Measurements from ENCODE around the gene NDC80. TPM values are rescaled to one million over a fixed set of nuclear protein-coding genes. Genes with fewer than 3 reads are reported as not detected.

NDC80 gene
- total RNA-seq, 1 donor from 2014 or later = 7.9 TPM

DNA sequence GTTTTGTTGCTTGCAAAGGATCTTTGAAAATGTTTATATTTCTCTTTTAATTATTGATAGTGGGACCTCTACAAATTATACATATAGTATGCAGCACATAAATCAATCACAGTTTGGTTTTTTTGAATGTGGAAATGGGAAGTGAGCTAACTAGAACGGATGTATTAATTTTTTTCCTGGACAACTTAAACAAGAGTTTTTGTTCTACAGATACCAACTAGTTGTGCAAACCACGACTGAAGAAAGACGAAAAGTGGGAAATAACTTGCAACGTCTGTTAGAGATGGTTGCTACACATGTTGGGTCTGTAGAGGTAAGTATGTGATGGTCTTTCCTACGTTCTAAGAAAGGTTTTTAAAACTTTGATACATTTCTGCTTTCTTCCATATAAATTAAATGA is 39.2 kb downstream of the NDC80 start:
- no peak for DNase-seq (ENCODE audit: extremely low spot score, unreplicated experiment)
- TF ChIP-seq, protein P1, sequence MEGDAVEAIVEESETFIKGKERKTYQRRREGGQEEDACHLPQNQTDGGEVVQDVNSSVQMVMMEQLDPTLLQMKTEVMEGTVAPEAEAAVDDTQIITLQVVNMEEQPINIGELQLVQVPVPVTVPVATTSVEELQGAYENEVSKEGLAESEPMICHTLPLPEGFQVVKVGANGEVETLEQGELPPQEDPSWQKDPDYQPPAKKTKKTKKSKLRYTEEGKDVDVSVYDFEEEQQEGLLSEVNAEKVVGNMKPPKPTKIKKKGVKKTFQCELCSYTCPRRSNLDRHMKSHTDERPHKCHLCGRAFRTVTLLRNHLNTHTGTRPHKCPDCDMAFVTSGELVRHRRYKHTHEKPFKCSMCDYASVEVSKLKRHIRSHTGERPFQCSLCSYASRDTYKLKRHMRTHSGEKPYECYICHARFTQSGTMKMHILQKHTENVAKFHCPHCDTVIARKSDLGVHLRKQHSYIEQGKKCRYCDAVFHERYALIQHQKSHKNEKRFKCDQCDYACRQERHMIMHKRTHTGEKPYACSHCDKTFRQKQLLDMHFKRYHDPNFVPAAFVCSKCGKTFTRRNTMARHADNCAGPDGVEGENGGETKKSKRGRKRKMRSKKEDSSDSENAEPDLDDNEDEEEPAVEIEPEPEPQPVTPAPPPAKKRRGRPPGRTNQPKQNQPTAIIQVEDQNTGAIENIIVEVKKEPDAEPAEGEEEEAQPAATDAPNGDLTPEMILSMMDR (IDR thresholded peaks at IDR 0.05) = no peak
- no peaks in the 10 kb centered on the region for H3K27me3 Mint-ChIP-seq (ENCODE audit: unreplicated experiment)
- peaks cover 3% of the 10 kb centered on the region for H3K9me3 Mint-ChIP-seq (ENCODE audit: unreplicated experiment)
- H3K27ac Mint-ChIP-seq (ENCODE audit: unreplicated experiment) = no peak overlapping the region
- peaks cover 19% of the 10 kb centered on the region for H3K36me3 Mint-ChIP-seq (ENCODE audit: unreplicated experiment)
- H3K4me3 Mint-ChIP-seq (ENCODE audit: unreplicated experiment) = no peak overlapping the region
- H3K4me1 Mint-ChIP-seq (ENCODE audit: unreplicated experiment) = peaks cover 15% of the 10 kb centered on the region

DNA sequence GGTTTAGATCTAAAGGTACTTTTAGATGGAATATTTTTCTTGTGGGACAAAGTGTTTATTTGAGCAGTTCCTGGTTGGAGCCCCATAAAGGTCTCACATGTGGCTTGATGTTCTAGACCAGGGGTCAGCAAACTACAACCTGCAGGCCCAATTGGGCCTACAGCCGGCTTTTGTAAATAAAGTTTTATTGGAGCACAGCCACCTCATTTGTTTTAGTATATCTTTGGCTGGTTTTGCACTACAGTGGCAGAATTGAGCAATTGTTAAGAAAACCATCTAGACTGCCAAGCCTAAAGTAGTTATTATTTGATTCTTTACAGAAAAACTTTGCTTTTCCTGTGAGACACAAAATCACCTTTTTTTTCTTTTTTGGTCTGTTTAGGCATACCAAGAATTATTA is 41.6 kb downstream of the NDC80 start:
- no peak for DNase-seq (ENCODE audit: extremely low spot score, unreplicated experiment)
- Mint-ChIP-seq H3K27me3 (ENCODE audit: unreplicated experiment) (no peaks in the 10 kb centered on the region), H3K9me3 (ENCODE audit: unreplicated experiment) (peaks cover 3% of the 10 kb centered on the region), H3K4me1 (ENCODE audit: unreplicated experiment) (peaks cover 6% of the 10 kb centered on the region), H3K4me3 (ENCODE audit: unreplicated experiment) (no peak overlapping the region), H3K27ac (ENCODE audit: unreplicated experiment) (no peak overlapping the region), H3K36me3 (ENCODE audit: unreplicated experiment) (peaks cover 22% of the 10 kb centered on the region)
- TF ChIP-seq, protein P1 (IDR thresholded peaks at IDR 0.05) = no peak

DNA sequence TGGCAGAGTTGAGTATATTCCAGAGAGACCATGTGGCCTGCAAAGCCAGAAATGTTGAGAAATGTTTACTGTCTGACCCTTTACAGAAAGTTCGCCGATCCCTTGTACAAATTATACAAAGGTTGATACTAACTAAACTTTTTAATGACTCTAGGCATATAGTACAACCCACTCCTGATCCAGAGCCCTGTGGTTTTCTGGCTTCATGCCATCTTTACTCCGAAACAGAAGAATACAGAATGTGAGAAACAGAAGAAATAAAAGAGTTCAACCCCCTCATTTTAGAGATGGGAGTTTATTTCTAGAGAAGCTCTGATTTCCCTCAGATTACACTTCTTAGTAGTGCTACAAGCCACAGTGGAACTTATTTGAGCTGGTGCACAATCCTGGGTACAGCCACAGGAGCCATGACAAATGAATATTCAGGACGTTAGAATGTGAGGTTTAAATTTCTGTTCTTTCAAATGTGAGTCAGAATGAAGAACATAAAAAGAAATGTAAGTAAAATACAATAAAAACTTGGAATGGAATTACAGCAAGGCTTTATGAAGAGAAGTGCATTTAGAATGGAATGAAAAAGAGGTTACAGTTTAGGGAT is 46.1 kb downstream of the NDC80 start:
- no peaks in the 10 kb centered on the region for H3K27me3 Mint-ChIP-seq (ENCODE audit: unreplicated experiment)
- peaks cover 16% of the 10 kb centered on the region for H3K36me3 Mint-ChIP-seq (ENCODE audit: unreplicated experiment)
- H3K9me3 Mint-ChIP-seq (ENCODE audit: unreplicated experiment) = peaks cover 3% of the 10 kb centered on the region
- DNase-seq (ENCODE audit: extremely low spot score, unreplicated experiment) = no peak
- H3K4me1 Mint-ChIP-seq (ENCODE audit: unreplicated experiment) = peaks cover 6% of the 10 kb centered on the region
- H3K4me3 Mint-ChIP-seq (ENCODE audit: unreplicated experiment) = no peak overlapping the region
- H3K27ac Mint-ChIP-seq (ENCODE audit: unreplicated experiment) = no peak overlapping the region
- TF ChIP-seq, protein P1 (IDR thresholded peaks at IDR 0.05) = no peak

DNA sequence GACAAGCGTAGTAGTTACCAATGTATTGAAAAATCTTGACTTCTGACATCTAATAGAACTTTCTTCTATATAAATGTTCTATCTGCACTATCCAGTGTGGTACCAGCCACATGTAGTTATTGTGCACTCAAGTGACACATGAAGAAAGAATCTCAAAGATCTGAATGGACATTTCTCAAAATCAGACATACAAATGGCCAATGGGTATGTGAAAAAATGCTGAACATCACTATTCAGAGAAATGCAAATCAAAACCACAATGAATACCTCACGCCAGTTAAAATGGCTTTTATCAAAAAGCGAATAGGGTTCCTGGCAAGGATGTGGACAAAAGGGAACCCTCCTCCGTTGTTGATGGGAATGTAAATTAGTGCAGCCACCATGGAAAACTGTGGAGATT is 46.7 kb downstream of the NDC80 start:
- Mint-ChIP-seq H3K27me3 (ENCODE audit: unreplicated experiment) (no peaks in the 10 kb centered on the region), H3K9me3 (ENCODE audit: unreplicated experiment) (peaks cover 3% of the 10 kb centered on the region), H3K27ac (ENCODE audit: unreplicated experiment) (no peak overlapping the region), H3K36me3 (ENCODE audit: unreplicated experiment) (peaks cover 13% of the 10 kb centered on the region), H3K4me3 (ENCODE audit: unreplicated experiment) (no peak overlapping the region), H3K4me1 (ENCODE audit: unreplicated experiment) (peaks cover 6% of the 10 kb centered on the region)
- TF ChIP-seq, protein P1 (IDR thresholded peaks at IDR 0.05) = no peak
- DNase-seq (ENCODE audit: extremely low spot score, unreplicated experiment) = no peak

DNA sequence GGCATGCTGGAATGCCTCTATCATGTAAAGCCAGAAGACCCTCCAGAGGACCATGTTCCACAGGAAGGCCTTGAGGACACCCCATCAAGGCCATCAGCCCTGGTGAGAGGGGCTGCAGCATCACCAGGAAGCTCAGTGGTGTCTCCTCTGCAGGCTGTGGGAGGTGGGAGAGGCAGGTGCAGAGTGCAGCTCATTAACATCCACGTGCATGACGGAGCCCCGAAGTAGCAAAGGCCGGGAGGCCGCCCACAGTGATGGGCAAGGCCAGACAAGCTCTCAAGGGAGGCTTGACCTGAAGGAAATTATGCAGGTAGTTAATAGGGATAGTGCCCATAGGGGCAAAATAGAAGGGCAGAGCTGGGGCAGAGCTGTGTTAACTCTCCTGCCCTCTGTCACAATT is 53.9 kb downstream of the NDC80 start:
- Mint-ChIP-seq H3K9me3 (ENCODE audit: unreplicated experiment) (no peaks in the 10 kb centered on the region), H3K4me3 (ENCODE audit: unreplicated experiment) (no peak overlapping the region), H3K27ac (ENCODE audit: unreplicated experiment) (no peak overlapping the region), H3K4me1 (ENCODE audit: unreplicated experiment) (no peaks in the 10 kb centered on the region), H3K27me3 (ENCODE audit: unreplicated experiment) (no peaks in the 10 kb centered on the region), H3K36me3 (ENCODE audit: unreplicated experiment) (no peaks in the 10 kb centered on the region)
- TF ChIP-seq, protein P1 (IDR thresholded peaks at IDR 0.05) = no peak
- DNase-seq (ENCODE audit: extremely low spot score, unreplicated experiment) = no peak
